Peyer's patch (tissue), 4 donors: ENCODE measurements around the gene SERINC1.

Experiments
- POLR2A ChIP-seq, 2 donors: fragments of 450-650 bp; IDR thresholded peaks; one replicate each; pipeline ENCODE4 v1.5.1; 2017; ENCODE audit warnings: antibody characterized with exemption in 2 of 2, mild to moderate bottlenecking in 2 of 2, moderate library complexity in 2 of 2
- TF ChIP-seq, protein P1 (sequence below), 6 experiments: fragments of 450-650 bp in 4 of 6; fragments of 200-600 bp in 2 of 6; sonication (generic) in 1 of 6; IDR thresholded peaks; one replicate each; pipeline ENCODE4 v1.5.1; 2017 to 2019; ENCODE audit warnings: antibody characterized with exemption in 6 of 6, mild to moderate bottlenecking in 3 of 6, moderate library complexity in 1 of 6

DNA sequence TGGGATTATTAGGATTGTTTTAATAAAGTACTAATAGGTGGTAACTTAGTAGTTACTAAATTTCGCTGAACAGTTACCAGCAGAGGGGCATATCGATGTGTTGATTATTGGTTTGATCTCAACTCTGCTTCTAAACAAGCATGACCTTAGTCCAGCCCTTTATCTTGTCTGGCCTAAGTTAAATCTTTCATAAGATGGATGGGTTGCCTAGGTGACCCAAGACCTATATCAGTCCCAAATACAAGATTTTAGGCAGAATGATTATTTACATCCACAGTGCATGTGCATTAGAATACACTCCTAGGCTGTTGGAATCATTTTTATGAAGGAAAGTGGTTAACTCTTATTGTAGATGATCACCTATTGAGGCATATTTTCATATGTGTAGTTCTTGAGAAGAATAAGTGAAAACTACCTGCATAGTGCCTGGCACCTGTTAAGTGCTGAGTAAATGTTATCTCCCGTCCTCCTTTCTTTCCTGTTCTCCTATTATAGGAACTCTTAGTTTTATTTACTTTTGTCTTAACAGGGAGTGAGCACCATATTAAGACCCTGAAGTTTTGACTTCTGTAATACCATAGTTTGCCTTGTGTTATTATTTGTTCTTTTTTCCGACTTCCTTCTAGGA, 71.0 kb downstream of the SERINC1 start:
- TF ChIP-seq, protein P1, sequence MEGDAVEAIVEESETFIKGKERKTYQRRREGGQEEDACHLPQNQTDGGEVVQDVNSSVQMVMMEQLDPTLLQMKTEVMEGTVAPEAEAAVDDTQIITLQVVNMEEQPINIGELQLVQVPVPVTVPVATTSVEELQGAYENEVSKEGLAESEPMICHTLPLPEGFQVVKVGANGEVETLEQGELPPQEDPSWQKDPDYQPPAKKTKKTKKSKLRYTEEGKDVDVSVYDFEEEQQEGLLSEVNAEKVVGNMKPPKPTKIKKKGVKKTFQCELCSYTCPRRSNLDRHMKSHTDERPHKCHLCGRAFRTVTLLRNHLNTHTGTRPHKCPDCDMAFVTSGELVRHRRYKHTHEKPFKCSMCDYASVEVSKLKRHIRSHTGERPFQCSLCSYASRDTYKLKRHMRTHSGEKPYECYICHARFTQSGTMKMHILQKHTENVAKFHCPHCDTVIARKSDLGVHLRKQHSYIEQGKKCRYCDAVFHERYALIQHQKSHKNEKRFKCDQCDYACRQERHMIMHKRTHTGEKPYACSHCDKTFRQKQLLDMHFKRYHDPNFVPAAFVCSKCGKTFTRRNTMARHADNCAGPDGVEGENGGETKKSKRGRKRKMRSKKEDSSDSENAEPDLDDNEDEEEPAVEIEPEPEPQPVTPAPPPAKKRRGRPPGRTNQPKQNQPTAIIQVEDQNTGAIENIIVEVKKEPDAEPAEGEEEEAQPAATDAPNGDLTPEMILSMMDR (IDR thresholded peaks at IDR 0.05), result no peak
- no peak for TF ChIP-seq POLR2A (IDR thresholded peaks at IDR 0.05)
